CD4-positive, alpha-beta T cell treated with Interleukin-10 for 1 hour (primary cell): ENCODE data around the gene PAWR.
"Not testable (repeated sequence)": the region's sequence is repeated elsewhere in the genome, so short reads cannot be mapped to it uniquely, and the experiment has no call there.

Experiments
- DNase-seq: peaks from one replicate; pipeline ENCODE4 v3.0.0-alpha.2; 2020

Gene PAWR

DNA sequence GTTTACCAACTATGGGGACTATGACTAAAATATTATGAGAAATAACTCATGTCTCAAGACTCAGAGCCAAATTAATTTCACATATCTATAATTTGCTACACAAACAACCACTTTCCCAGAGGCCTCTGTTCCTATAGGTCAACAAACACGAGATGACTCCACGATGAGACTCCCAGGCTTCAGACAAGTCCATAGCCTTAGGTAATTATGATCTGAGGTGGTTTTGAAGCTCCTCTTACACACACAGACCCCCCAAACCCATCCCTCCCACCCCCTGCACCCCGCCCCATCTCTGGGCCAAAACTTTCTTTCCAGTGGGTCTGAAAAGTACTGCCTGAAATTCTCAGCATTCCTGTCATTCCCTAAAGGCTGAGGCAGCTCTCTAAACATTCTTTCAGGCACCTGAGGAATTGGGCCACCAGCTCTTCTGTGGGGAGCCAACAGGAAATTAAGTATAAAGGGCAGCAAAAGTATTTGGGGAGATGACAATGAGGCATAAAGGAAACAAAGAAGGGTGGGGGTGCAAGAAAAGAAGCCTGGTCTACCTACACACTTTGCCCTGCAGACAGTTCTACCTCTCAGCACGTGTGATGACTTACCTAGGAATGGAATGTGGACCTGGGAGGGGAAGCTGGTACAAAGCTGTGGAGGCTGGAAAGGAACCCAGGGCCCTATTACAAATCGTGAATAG lies 143.6 kb downstream of the PAWR start:
- DNase-seq, result no peak

DNA sequence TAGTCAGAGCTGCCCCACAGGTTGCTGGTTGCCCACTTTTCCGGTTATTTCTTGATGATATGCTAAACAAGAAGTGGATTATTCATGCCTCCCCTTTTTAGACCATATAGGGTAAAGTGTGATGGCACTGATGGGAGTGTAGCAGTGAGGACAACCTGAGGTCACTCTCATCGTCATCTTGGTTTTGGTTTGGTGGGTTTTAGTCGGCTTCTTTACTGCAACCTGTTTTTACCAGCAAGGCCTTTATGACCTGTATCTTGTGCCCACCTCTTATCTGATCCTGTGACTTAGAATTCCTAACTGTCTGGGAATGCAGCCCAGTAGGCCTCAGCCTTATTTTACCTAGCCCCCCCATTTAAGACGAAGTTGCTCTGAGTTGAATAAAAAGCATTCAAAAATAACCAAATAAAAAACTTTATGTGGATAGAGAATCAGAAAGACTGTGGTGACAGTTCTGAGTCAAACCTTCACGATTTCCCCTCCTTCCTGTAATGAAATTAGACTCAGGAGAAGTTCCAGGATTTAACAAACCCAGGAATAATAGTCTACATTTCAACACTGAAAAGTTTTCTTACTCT lies 144.2 kb downstream of the PAWR start:
- no peak for DNase-seq

DNA sequence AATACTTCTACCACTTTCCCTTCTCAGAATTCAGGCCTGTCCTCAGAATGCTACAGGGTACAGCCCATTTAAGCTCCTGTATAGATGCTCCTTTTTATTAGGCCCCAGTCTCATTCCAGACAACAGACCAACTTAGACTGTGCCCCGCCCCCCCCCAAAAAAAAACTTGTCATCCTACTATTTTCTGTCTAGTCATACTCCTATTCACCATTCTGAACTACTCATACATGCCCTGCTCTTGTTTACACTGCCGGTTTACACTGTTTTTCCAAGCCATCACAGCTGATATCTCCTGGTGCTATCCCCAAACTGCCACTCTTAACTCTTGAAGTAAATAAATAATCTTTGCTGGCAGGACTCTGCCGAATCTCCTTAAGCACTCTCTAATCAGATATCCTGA lies 146.3 kb downstream of the PAWR start:
- DNase-seq, result not testable (repeated sequence)

DNA sequence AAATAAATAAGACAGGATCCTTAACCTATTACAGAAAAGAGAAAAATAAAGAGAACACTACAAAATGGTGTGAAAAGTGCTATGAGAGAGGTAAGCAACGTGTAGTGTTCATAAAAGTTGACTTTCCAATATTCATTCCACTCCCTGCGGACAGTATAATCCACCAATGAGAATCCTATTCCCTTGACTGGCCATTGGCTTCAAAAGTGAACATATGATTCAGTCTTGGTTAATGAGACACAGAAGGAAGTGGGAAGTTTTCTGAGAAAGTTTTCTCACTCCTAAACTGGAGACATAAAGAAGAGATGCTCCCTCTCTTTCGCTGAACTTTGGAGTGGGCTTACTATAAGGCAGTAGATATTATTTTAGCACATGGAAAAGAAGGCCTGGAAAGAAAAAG lies 153.1 kb downstream of the PAWR start:
- DNase-seq, result no peak

DNA sequence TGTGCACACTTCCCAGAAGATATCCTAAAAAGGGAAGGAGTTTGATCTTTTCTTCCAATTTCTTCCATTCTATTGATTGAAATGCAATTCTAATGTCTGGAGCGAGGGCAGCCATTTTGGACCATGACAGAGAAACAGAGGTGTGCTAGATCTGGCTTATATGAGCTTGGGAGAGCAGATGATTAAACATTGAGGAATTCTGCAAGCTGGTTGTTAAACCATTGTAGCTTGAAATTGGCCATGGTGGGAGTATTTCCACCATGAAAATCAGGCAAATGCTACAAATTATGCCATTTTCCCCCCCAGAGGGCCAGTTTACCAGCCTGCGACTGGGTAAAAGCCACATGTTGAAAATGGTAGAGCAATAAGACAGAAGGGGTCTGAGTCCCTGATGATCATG lies 155.0 kb downstream of the PAWR start:
- DNase-seq, result no peak
